Gastrocnemius medialis (tissue), 4 donors: ENCODE data around the gene CRTAC1.

ENCODE experiments used
- CTCF ChIP-seq, 5 experiments: fragments of 450-650 bp in 3 of 5; fragments of 200-600 bp in 2 of 5; sonication (generic) in 2 of 5; IDR thresholded peaks in 4 of 5; conservative IDR thresholded peaks in 1 of 5; 1 replicate in 4 of 5; 2 replicates in 1 of 5; pipeline ENCODE4 v1.5.1; 2016 to 2019; ENCODE audit warnings: antibody characterized with exemption in 5 of 5, mild to moderate bottlenecking in 3 of 5, moderate library complexity in 3 of 5
- POLR2A ChIP-seq, 2 donors: fragments of 450-650 bp; IDR thresholded peaks; one replicate each; pipeline ENCODE4 v1.6.1; 2017; ENCODE audit warnings: antibody characterized with exemption in 2 of 2, mild to moderate bottlenecking in 2 of 2, moderate library complexity in 2 of 2

GRCh38 chr10:97949462-97949861 lies 81.0 kb downstream of the CRTAC1 start:
- TF ChIP-seq CTCF (IDR thresholded peaks at IDR 0.05 in 4 of 5, conservative IDR thresholded peaks at IDR 0.05 in 1 of 5) (no peak), POLR2A (IDR thresholded peaks at IDR 0.05) (no peak)
